IPS-20b (cell line): ENCODE data around the gene KCNJ18.
"Not testable (repeated sequence)": the region's sequence is repeated elsewhere in the genome, so short reads cannot be mapped to it uniquely, and the experiment has no call there.

Experiments used
- H3K27ac ChIP-seq: one replicate; pipeline ENCODE4 v1.5.1; 2013; ENCODE audit warnings: low read length
- H3K27me3 ChIP-seq: 2 replicates; pipeline ENCODE4 v1.6.1; 2013; ENCODE audit warnings: mild to moderate bottlenecking, low read length, inconsistent platforms; ENCODE audit not compliant: insufficient read depth
- H3K36me3 ChIP-seq: 2 replicates; pipeline ENCODE4 v1.6.1; 2013; ENCODE audit warnings: low read depth, mild to moderate bottlenecking, inconsistent platforms, low read length, moderate library complexity; ENCODE audit not compliant: insufficient read depth
- H3K4me1 ChIP-seq: 2 replicates; pipeline ENCODE4 v1.6.1; 2013; ENCODE audit warnings: mild to moderate bottlenecking, control low read depth, inconsistent platforms, low read length, moderate library complexity; ENCODE audit not compliant: insufficient read depth
- H3K4me3 ChIP-seq: 2 replicates; pipeline ENCODE4 v1.5.1; 2013; ENCODE audit warnings: mild to moderate bottlenecking, low read length, inconsistent platforms
- H3K9ac ChIP-seq: 2 replicates; pipeline ENCODE4 v1.6.1; 2013; ENCODE audit warnings: low read depth, mild to moderate bottlenecking, inconsistent platforms, low read length, moderate library complexity
- H3K9me3 ChIP-seq: 2 replicates; pipeline ENCODE4 v1.6.1; 2013; ENCODE audit warnings: mild to moderate bottlenecking, low read depth, low read length, inconsistent platforms; ENCODE audit not compliant: insufficient read depth

Gene KCNJ18

DNA sequence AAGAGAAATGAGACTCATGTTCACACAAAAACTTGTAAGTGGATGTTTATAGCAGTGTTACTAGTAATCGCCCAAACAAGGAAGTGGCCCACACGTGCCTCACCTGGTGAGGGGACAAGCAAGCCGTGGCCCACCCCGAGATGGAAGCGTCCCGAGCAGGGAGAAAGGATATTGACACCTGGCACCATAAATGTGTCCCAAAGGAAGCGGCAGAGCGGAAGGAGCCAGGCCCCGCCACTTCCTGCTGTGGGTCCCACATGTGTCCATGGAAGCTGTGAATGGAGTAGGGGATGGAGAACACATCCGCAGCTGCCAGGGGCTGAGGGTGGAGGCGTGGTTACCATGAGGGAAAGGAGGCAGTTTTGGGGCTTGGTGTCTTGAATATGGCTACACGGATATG, 18.9 kb downstream of the KCNJ18 start:
- Histone ChIP-seq H3K36me3 (no peaks in the 10 kb centered on the region), H3K9ac (no peak overlapping the region), H3K4me3 (no peak overlapping the region), H3K27ac (no peak overlapping the region), H3K4me1 (no peaks in the 10 kb centered on the region), H3K27me3 (no peaks in the 10 kb centered on the region), H3K9me3 (no peaks in the 10 kb centered on the region)

GRCh38 chr17:21713020-21713419, 20.7 kb downstream of the KCNJ18 start:
- H3K27me3 ChIP-seq, H3K36me3 ChIP-seq: not testable (repeated sequence)

DNA sequence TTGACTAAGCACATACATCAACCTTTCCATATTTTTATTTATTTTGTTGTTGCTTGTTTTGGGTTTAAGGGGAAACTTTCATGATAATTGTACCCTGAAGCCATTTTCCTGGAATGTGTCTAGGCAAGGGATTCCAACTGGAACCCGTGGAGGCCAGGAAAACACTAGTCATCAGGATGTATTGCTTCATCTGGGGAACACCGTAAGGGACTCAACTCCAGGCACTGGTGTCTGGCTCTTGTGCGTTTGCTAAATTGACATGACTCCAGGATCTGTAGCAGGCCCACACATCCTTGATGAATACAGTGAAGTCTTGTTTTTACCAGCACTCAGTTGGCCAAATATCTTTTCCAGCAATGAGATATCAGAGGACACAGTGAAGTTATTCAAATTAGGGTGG, 21.3 kb downstream of the KCNJ18 start:
- not testable (repeated sequence) for H3K4me3 ChIP-seq, H3K36me3 ChIP-seq, H3K9ac ChIP-seq, H3K4me1 ChIP-seq, H3K9me3 ChIP-seq, H3K27me3 ChIP-seq, H3K27ac ChIP-seq

More at GRCh38 chr17:21713020-21713419, 20.7 kb downstream of the KCNJ18 start:
- H3K9me3 ChIP-seq, H3K4me1 ChIP-seq, H3K9ac ChIP-seq, H3K27ac ChIP-seq, H3K4me3 ChIP-seq: not testable (repeated sequence)

DNA sequence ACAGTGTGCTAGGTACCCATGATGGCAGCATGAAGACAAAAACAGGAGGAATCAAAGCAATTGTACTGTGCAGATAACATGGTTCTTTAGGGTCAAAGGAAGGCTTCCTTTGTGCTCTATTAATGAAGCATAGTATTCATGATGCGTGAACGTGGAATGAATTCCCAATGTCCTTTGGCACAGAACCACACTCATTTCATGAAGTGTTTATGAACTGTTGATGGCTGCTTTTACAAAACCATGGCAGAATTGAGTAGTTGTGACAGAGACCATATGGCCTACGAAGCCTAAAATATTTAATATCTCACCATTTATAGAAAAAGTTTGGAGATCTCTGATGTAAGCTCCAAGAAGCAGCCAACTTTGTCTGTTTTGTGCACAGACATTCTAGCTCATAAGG, 22.4 kb downstream of the KCNJ18 start:
- H3K36me3 ChIP-seq, H3K27me3 ChIP-seq, H3K4me3 ChIP-seq, H3K27ac ChIP-seq, H3K9me3 ChIP-seq, H3K9ac ChIP-seq, H3K4me1 ChIP-seq: not testable (repeated sequence)

- not testable (repeated sequence) for H3K4me3 ChIP-seq, H3K9me3 ChIP-seq, H3K4me1 ChIP-seq, H3K27me3 ChIP-seq, H3K9ac ChIP-seq, H3K36me3 ChIP-seq, H3K27ac ChIP-seq
Observed at GRCh38 chr17:21715877-21716276, 23.6 kb downstream of the KCNJ18 start.

DNA sequence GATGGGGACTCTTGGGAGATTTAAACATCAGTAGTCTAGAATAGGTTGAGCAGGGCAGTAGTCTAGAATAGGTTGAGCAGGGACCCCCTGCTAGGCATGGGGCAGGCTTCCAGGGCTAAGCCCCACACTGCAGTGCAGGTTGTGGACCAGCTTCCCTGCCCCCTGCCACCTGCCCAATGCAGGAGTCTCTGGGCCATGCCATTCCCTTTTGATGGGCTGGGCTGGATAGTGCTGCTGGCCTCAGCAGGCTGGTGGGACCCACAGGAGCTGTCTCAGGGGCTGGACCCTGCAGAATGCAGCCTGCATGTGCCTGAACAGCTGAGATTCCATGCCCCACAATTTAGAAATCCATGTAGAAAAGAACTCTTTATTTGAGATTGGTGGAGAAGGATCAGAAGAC, 26.6 kb downstream of the KCNJ18 start:
- not testable (repeated sequence) for H3K4me3 ChIP-seq, H3K4me1 ChIP-seq, H3K36me3 ChIP-seq, H3K27me3 ChIP-seq, H3K9me3 ChIP-seq, H3K27ac ChIP-seq, H3K9ac ChIP-seq

DNA sequence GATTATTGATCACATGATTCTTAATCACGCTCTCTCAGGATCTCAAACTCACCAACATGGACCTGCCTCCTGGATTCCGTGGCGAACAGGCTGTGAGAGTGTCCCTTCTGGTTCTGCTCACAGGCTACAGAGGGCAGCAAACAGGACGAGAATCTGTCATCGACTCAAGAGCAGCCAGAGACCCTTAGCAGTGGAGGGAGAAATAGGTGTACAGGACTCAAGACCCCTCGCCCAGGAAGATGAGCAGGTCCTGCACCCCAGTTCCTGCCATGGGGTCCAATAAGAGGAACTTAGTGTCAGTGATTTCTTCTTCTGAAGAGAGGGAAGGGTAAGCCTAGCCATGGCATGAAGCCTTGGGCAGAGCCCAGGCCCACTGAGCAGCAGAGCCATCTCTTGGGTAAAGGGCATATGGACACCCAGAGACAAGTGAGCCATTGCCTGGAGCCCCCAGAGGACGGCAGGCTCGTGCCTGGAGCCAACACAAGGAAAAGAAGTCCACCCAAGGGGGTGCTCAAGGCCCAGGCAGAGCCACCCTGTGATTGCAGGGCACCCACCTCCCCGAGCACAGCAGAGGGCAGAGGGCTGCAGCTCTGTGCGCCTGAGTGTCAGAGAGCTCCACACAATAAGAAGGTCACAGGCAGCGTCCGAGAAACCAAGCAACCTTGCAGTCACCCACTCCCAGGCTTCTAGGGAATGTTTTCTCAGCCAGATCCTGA, 27.3 kb downstream of the KCNJ18 start:
- H3K27me3 ChIP-seq, H3K27ac ChIP-seq, H3K9ac ChIP-seq, H3K4me3 ChIP-seq, H3K9me3 ChIP-seq, H3K36me3 ChIP-seq, H3K4me1 ChIP-seq: not testable (repeated sequence)

DNA sequence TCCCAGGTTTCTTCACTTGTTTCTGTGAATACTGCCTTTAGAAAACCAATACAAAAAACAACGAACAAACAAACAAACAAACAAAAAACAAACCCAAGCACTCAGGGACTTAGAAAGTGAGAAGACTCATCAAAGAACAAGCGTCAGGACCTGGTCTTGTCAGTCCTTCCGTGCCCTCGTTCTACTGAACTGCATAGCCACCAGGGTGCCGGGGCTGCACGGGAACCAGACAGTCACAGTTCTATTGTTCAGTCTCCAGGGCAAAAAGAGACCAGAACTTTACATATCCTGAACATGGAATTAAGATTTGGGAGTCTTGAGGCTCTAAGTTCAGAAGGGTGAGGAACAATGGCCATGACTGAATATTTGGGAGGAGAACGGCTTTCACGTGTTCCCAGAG, 28.2 kb downstream of the KCNJ18 start:
- H3K36me3 ChIP-seq, H3K4me3 ChIP-seq, H3K27ac ChIP-seq, H3K9ac ChIP-seq, H3K9me3 ChIP-seq, H3K27me3 ChIP-seq, H3K4me1 ChIP-seq: not testable (repeated sequence)

- not testable (repeated sequence) for H3K27ac ChIP-seq, H3K9ac ChIP-seq, H3K4me1 ChIP-seq, H3K4me3 ChIP-seq, H3K9me3 ChIP-seq, H3K27me3 ChIP-seq, H3K36me3 ChIP-seq
Observed at GRCh38 chr17:21722268-21722667, 29.9 kb downstream of the KCNJ18 start.

GRCh38 chr17:21724216-21725006, 32.1 kb downstream of the KCNJ18 start:
- H3K4me1 ChIP-seq, H3K9ac ChIP-seq, H3K9me3 ChIP-seq, H3K4me3 ChIP-seq, H3K27ac ChIP-seq, H3K27me3 ChIP-seq, H3K36me3 ChIP-seq: not testable (repeated sequence)

- not testable (repeated sequence) for H3K4me3 ChIP-seq
Observed at GRCh38 chr17:21731076-21731475, 38.8 kb downstream of the KCNJ18 start.

GRCh38 chr17:21733931-21734330, 41.6 kb downstream of the KCNJ18 start:
- H3K4me3 ChIP-seq, H3K9ac ChIP-seq, H3K4me1 ChIP-seq, H3K9me3 ChIP-seq, H3K27ac ChIP-seq, H3K27me3 ChIP-seq, H3K36me3 ChIP-seq: not testable (repeated sequence)

More at GRCh38 chr17:21731076-21731475, 38.8 kb downstream of the KCNJ18 start:
- H3K4me1 ChIP-seq, H3K9ac ChIP-seq, H3K27ac ChIP-seq, H3K36me3 ChIP-seq, H3K9me3 ChIP-seq, H3K27me3 ChIP-seq: not testable (repeated sequence)
